Stimulated activated CD8-positive, alpha-beta memory T cell treated with anti-CD3 and anti-CD28 coated beads, Interleukin-2, amount 100 ng/mL, for 1 hour (primary cell): ENCODE results near the gene MST1R.
A peak's percentile ranks its signal among the peaks of the same experiment; 100 is the strongest.

Experiments
- DNase-seq, 2 donors: peaks; one replicate each; pipeline ENCODE4 v3.0.0-alpha.2; 2020; ENCODE audit warnings: low read depth in 2 of 2

MST1R gene

DNA sequence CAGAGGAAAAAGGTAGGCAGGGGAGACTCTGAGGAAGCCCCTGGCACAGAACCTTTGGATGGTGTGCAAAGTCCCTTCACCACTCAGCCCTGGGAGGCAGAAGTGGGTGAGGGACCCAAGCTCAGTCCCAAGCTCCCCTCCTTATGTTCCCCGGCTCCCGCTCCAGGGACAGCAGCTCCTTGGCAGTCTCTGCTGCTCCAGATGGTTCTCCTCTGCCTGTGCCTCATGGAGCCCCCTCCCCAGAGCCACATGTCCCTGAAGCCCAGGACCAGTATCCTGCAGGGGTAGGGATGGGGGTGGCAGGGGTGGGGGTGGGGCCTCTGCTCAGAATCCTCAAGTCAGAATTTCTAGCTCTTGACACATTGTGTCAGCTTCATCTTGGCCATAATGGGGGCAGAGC is 26.0 kb downstream of the MST1R start:
- DNase-seq: no peak

DNA sequence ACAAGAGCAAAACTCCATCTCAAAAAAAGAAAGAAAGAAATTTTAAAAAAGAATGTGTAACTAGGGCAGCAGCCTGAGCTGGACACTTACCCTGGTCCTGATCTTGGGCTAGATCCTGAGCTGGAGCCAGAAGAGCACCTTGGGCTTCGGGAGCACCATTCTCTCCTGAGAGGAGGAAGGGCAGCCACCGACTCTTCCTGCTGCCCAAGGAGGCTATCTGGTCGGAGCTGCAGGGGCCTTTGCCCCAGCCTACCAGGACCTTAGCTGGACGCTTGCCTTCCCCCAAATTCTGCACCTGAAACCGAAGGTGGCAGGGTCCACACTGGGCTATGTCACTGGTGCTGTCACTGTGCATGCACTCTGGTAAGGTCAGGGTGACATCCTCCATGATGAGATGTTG is 27.1 kb downstream of the MST1R start:
- no peak for DNase-seq

GRCh38 chr3:49873623-49874022 is 30.1 kb downstream of the MST1R start:
- no peak for DNase-seq

DNA sequence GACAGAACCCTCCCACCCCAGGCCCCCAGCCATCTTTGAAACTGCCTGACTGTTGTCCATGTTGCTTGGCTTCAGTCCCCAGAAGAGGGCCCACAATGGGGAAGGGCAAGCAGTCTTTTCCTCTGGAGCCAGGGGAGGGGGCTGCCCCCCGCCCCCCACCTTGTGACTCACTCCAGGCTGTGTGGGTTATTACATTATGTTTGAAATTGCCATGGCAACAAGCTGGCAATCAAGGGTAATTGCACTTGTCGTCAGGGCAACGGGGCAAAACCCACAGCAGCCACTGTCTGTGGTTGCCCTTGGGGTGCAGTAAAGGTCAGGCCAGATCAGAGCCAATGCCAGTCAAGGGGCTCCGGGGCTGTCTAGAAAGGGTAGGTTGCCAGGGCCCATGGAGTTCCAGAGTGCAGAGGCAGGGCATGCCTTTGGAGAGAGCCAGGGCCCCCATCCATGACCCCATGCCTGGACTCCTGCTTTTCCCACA is 30.8 kb downstream of the MST1R start:
- DNase-seq: no peak

DNA sequence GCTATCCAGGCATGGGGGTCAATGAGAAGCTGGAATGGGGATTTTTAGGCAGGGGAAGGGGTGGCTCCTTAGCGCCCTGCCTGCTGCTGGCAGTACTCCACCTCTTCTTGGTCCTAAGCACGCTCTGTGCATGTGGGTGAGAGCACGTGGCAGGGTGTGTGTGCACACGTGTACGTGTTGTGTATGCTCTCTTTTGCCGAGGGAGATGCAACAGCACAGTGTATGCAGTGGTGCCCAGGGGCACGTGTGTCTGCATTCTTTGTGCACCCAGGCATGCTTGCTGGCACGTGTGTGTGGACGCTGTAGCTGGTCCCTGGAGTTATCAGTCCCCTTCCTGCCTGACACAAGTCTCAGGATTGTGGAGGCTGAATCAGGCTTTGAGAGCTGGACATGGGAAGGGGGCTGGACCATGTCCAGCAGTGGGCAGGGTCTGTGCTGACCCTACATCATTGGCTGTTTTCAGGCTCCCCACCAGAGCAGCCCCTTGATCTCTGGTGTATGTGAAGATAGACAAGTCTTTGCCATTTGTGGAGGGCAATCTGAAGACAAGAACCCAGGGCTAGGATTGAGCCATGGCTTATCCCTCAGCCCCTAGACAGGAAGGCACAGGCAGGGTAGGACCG is 32.0 kb downstream of the MST1R start:
- DNase-seq: no peak

- DNase-seq: no peak
Observed at GRCh38 chr3:49869525-49870126, 34.0 kb downstream of the MST1R start, which contains the start of gene CAMKV. Gene CAMKV (minus strand): TSS chr3:49869906. CDS start chr3:49862388, 7,518 bp downstream.

DNA sequence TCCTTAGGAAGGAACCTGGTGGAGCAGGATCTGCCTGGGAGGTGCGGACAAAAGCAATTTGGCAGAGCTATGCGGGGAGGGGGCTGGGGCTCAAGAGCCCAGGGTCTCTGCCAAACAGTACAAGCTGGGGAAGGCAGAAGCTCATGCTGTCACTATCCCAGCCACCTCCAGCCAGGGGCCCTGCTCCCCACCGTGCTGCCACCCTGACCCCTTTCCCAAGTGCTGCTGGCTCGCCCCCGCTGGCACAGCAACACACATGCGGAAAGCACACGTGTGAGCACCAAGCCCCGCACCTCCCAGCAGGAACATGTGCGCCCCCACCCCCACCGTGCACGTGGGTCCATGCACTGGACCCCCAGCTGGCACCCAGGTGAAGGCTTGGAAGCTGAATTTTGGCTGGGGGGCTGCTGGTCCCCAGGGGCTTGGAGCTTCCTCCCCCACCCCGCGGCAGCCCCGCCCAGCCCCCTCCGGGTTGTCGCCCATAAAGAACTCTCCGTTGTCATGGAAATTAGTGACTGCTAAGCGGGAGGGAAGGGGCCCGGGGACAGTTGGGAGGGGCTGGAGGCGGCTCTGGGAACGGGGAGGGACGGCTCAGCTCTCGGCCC is 34.7 kb downstream of the MST1R start:
- no peak for DNase-seq

DNA sequence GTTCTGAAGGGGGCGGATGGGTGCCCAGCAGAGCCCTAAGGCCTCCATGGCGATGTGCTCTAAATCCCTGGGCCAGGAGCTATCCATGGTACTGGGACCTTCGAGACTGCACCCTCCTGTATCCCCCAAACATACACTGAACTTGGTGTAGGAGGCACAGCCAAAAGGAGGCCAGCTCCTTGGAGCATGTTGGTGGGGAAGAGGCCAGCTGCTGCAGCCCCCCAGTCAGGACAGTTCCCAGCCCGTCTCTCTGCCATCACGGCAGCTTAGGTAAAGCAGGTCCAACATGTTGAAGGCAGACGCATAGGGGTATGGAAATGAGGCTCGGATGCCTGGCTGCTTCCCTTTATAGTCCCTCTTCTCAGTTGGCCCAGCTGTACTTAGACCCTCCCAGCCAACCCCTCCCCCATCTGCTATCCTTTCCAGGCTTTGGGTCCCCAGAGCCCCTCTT is 35.8 kb downstream of the MST1R start:
- DNase-seq: no peak

DNA sequence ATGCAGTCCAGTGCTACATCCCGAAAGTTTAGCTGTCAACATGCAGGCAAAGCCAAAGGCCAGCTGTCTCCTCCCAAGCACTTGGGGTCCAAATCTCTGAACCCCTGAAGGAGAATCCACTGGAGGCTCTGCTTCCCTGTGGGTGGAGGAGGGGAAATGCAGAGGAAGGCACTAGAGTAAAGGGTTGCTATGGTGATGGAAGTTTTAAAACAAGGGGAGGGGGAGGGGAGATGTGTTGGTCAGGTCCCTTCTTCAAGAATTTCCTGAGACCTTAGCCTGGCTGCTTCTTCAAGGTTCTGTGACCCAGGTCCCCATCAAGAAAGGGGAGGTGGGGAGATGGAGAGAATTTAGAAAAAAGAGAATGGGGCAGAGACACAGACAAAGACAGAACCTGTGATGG is 36.3 kb downstream of the MST1R start:
- no peak for DNase-seq

DNA sequence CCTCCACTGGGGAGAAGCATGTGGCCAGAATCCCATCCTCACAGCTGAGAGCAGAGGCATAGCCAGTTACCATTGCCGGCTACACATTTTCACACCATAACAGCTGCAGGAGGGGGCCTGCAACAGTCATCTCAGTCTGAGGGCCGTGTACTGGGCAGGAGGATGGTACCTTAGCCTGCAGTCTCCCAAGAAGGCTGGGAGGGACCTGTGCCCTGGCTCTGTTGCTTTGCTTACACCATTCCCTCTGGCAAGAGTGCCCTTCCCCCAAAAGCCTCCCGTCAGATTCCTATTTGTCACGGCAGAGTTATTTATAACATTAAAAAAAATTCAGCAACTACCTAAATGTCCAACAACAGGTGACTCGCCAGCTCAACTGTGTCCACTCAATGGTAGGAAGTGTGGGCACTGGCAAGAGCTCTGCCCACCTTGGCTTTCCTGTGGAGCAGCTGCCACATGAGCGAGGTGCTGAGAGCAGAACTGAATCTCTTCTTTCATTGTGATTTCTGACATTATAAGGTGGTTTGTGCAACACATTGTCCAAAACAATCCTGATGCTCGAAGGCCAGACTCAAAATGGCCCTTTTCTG is 38.4 kb downstream of the MST1R start:
- no peak for DNase-seq

- no peak for DNase-seq
Observed at GRCh38 chr3:49864505-49864904, 39.2 kb downstream of the MST1R start.

DNA sequence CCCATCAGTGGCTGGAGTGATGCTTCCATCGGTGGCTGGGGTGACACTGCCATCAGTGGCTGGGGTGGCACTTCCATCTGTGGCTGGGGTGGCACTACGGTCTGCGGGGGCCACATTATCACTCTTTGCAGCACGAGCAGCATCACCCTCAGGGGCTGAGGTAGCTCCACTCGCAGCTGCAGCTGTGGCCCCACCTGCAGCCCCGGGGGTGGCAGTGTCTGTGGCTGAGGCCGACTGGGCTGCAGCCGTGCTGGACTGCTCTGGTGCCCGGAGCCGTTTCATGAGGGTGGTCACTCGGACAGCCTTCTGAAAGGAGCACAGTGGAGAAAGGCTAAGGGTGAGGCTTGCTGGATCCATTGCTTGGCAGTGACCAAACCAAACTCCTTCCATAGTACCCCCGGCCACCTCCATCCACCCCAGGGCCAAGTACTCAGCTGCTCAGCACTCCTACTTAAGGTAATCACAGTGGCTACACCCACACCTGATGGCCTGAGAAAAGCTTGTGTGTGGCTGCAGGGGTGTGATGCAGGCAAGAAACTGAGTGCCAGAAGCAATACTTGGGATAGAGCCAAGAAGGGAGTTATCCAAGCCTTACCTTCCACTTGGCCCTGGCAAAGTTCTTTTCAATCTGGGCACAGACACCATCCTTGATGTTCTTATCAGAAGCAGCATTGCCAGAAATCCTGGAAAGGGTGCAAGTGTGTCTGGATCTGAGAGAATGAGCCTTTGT is 43.9 kb downstream of the MST1R start:
- no peak for DNase-seq

DNA sequence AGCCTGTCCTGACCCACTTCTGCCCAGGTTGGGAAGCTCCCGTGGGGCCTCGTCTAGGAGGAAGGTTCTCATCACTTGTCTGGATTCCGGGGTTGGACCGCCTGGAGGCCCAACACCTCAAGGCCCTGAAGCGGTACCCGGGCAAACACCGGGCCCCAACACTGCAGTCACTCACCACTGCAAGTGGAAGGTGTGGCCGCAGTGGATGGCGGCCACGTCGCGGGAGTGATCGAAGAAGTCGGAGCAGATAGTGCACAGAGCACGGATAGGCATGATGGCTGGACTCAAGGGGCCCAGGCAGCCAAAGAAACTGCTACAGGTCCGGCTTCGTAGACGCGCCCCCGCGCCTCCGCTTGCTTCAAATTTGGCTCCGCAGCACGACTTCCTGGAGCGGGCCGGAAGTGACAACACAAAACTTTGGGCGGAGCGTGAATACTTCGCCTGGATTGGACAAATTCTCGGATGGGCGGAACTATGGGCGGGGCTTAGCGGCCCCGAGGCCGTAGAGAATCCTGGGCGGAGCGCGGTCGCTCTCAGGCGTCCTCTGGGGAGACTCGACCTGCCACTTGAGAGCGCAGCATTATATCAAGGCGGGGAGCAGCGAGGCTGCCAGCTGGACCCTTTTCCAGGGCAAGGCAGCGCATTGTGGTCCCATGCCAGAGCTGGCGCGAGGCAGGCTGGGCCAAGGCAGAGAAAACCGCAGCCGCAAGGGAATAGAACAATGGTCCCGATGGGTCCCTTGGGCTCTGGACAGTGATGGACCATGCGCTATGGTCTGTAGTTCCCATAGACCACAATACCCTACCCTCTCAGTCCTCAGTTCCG is 47.3 kb downstream of the MST1R start, which contains the start of gene TRAIP:
Gene TRAIP (minus strand): TSS at position 384 of the 825 bp plus-strand sequence. CDS start 111 bp downstream, at position 273.
- DNase-seq: peak; percentile 88 to 89

DNA sequence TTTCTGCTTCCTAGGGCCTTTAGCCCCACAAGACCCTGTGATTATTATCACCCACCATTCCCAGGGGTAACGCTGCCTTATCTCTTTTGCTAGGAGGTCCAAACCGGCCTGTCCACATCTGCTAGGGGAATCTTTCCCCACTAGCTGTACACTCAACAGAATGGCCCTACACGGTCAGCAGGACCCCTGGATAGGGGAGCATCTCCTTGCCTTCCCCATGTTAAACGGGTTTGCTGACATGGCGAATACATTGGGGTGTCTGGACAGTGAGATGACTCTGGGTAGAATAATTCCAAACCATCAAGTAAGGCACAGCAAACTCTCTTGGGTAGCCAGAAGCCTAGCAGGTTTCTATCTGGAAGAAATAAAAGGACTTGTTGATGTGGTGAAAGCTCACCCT is 48.0 kb downstream of the MST1R start:
- no peak for DNase-seq

- no peak for DNase-seq
Observed at GRCh38 chr3:49845694-49846093, 58.0 kb downstream of the MST1R start.

- DNase-seq: no peak
Observed at GRCh38 chr3:49844464-49845183, 59.0 kb downstream of the MST1R start.

DNA sequence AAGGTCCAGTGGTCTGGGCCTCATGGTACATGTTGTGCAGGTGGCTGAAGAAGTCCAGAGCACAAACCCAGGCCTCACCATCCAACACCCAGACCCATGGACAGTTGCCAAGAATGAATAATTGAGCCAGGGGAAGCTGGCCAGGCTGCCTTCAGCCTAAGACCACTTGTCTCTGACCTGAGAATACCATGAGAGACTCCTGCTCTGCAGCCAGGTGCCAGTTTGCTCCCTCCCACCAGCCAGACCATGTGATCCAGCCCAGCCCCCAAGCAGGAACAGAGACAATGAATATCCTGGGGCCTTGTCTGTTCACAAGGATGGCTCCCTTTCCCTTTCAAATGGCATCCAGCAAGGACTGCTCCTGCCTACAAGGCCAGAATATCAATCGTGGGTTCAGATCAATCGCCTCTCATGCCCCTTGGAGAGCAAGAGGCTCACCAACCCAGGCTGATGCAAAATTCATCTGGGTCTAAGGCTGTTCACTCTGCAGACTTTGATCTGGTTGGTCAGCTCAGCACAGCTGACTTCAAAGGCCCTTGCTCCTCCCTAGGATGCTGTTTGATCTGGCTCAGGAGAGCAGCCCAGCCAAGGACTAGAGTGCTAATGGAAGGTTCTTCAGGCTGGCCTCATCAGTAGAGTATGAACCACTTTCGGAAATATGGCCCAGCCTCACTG is 60.7 kb downstream of the MST1R start:
- no peak for DNase-seq

- no peak for DNase-seq
Observed at GRCh38 chr3:49841806-49842205, 61.9 kb downstream of the MST1R start.

GRCh38 chr3:49841126-49841696 is 62.5 kb downstream of the MST1R start:
- no peak for DNase-seq
